SH-SY5Y (cell line): Measurements from ENCODE around the gene TUB.

Experiments used
- GATA2 ChIP-seq: IDR thresholded peaks from 2 replicates; pipeline ENCODE4 v1.6.1; 2011; ENCODE audit warnings: mild to moderate bottlenecking, low read depth, low read length
- GATA3 ChIP-seq: IDR thresholded peaks from 2 replicates; pipeline ENCODE4 v1.6.1; 2011; ENCODE audit warnings: low read depth, mild to moderate bottlenecking, low read length, moderate library complexity

GRCh38 chr11:8083088-8083395, 2.0 kb downstream of the TUB start:
- TF ChIP-seq GATA3 (no peak), GATA2 (no peak)
